Mesenchymal stem cell (in vitro differentiated cells and primary cell): ENCODE results near the gene PCMTD2.
A peak's percentile ranks its signal among the peaks of the same experiment; 100 is the strongest.

Experiments
- DNase-seq: peaks from one replicate; pipeline ENCODE4 v3.0.0-alpha.2; 2013
- H2AFZ ChIP-seq: one replicate; pipeline ENCODE4 v1.6.1; 2013; ENCODE audit warnings: low read depth, mild to moderate bottlenecking, control low read depth, inconsistent platforms, low read length, moderate library complexity
- H2AK5ac ChIP-seq: 2 replicates; pipeline ENCODE4 v1.6.1; 2013; ENCODE audit warnings: low read length, moderate library complexity, mild to moderate bottlenecking, inconsistent platforms; ENCODE audit not compliant: severe bottlenecking
- H2BK120ac ChIP-seq: one replicate; pipeline ENCODE4 v1.6.1; 2013; ENCODE audit warnings: low read depth, mild to moderate bottlenecking, inconsistent platforms, low read length, moderate library complexity
- H2BK12ac ChIP-seq, 2 experiments: one replicate each; pipeline ENCODE4 v1.6.1; 2013; ENCODE audit warnings: inconsistent platforms in 2 of 2, low read length in 2 of 2, mild to moderate bottlenecking in 2 of 2, moderate library complexity in 2 of 2, control low read depth in 1 of 2
- H2BK15ac ChIP-seq: one replicate; pipeline ENCODE4 v1.6.1; 2013; ENCODE audit warnings: mild to moderate bottlenecking, low read depth, inconsistent platforms; ENCODE audit not compliant: poor library complexity, severe bottlenecking
- H2BK5ac ChIP-seq: 2 replicates; pipeline ENCODE4 v1.6.1; 2013; ENCODE audit warnings: low read depth, mild to moderate bottlenecking, low read length, control low read depth, inconsistent platforms; ENCODE audit not compliant: poor library complexity, severe bottlenecking
- H3K14ac ChIP-seq, 2 experiments: one replicate each; pipeline ENCODE4 v1.6.1; 2013; ENCODE audit warnings: inconsistent platforms in 2 of 2, low read length in 2 of 2, control low read depth in 1 of 2, mild to moderate bottlenecking in 1 of 2, moderate library complexity in 1 of 2
- H3K18ac ChIP-seq, 2 experiments: one replicate each; pipeline ENCODE4 v1.6.1; 2013; ENCODE audit warnings: inconsistent platforms in 2 of 2, low read length in 2 of 2, control low read depth in 1 of 2, low read depth in 1 of 2, mild to moderate bottlenecking in 1 of 2
- H3K23ac ChIP-seq, 2 experiments: one replicate each; pipeline ENCODE4 v1.6.1; 2013; ENCODE audit warnings: inconsistent platforms in 2 of 2, low read length in 2 of 2, mild to moderate bottlenecking in 2 of 2, moderate library complexity in 2 of 2, control low read depth in 1 of 2
- H3K27ac ChIP-seq: 2 replicates; pipeline ENCODE4 v1.5.1; 2013; ENCODE audit warnings: mild to moderate bottlenecking, moderate library complexity, low read length, control low read depth, inconsistent platforms; ENCODE audit not compliant: poor library complexity, severe bottlenecking
- H3K27me3 ChIP-seq, 2 experiments: 2 replicates each; pipeline versions ENCODE4 v1.6.1 to v1.7.0; 2013; ENCODE audit warnings: low read length in 2 of 2, mild to moderate bottlenecking in 2 of 2, moderate library complexity in 2 of 2, control low read depth in 1 of 2, inconsistent platforms in 1 of 2; ENCODE audit not compliant: control insufficient read depth in 1 of 2, insufficient read depth in 1 of 2
- H3K36me3 ChIP-seq, 2 experiments: 2 replicates each; pipeline versions ENCODE4 v1.6.1 to v1.7.0; 2013; ENCODE audit warnings: low read length in 2 of 2, control low read depth in 1 of 2, inconsistent platforms in 1 of 2, low read depth in 1 of 2, mild to moderate bottlenecking in 1 of 2; ENCODE audit not compliant: insufficient read depth in 2 of 2, control insufficient read depth in 1 of 2
- H3K4ac ChIP-seq, 2 experiments: one replicate each; pipeline ENCODE4 v1.6.1; 2013; ENCODE audit warnings: inconsistent platforms in 2 of 2, low read length in 2 of 2, mild to moderate bottlenecking in 2 of 2, moderate library complexity in 2 of 2, control low read depth in 1 of 2, low read depth in 1 of 2
- H3K4me1 ChIP-seq: 2 replicates; pipeline ENCODE4 v1.6.1; 2013; ENCODE audit warnings: low read depth, low read length, control low read depth; ENCODE audit not compliant: control insufficient read depth, insufficient read depth
- H3K4me2 ChIP-seq: 2 replicates; pipeline ENCODE4 v1.6.1; 2013; ENCODE audit warnings: low read length, mild to moderate bottlenecking, inconsistent platforms; ENCODE audit not compliant: poor library complexity, severe bottlenecking
- H3K4me3 ChIP-seq, 2 experiments: 2 replicates each; pipeline versions ENCODE4 v1.5.1 to v1.7.0; 2013; ENCODE audit warnings: low read length in 2 of 2, mild to moderate bottlenecking in 2 of 2, control low read depth in 1 of 2, low read depth in 1 of 2; ENCODE audit not compliant: insufficient read depth in 1 of 2
- H3K79me1 ChIP-seq: replicated peaks from 2 replicates; pipeline ENCODE4 v1.6.1; 2013; ENCODE audit warnings: mild to moderate bottlenecking, control low read depth, low read length, inconsistent platforms; ENCODE audit not compliant: poor library complexity, severe bottlenecking
- H3K9ac ChIP-seq: 2 replicates; pipeline ENCODE4 v1.7.0; 2013; ENCODE audit warnings: mild to moderate bottlenecking, low read length, moderate library complexity
- H3K9me3 ChIP-seq: 2 replicates; pipeline ENCODE4 v1.7.0; 2013; ENCODE audit warnings: mild to moderate bottlenecking, low read length; ENCODE audit not compliant: control insufficient read depth
- H4K8ac ChIP-seq: one replicate; pipeline ENCODE4 v1.6.1; 2013; ENCODE audit warnings: inconsistent platforms, mild to moderate bottlenecking, low read length, moderate library complexity
- H4K91ac ChIP-seq: one replicate; pipeline ENCODE4 v1.6.1; 2013; ENCODE audit warnings: mild to moderate bottlenecking, low read length, inconsistent platforms
- WGBS: methylation state at CpG from one replicate; pipeline ENCODE4 v1.1.7; 2013; ENCODE audit warnings: mixed read lengths; 5-methylcytosine and 5-hydroxymethylcytosine counted together

The PCMTD2 gene

DNA sequence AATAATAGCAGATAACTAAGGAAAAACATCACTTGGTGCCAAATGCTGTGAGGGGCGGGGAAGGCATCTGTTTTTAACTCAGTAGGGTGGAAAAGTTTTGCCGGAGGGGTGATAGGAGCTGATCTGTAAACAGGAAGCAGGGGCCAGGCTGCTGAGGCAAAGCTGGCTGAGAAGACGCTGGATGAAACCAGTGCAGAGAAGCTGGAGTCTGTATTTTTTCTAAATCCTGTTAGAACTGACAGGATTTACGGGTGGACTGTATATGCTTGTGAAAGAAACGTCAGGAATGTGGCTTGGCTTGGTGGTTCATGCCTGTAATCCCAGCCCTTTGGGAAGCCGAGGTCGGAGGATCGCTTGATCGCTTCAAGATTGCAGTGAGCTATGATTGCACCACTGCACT is 5.6 kb downstream of the PCMTD2 start:
- 3% methylated on average over 9 of the region's 9 CpGs for WGBS
- H3K27me3 ChIP-seq: no peaks in the 10 kb centered on the region
- no peak overlapping the region for H2BK15ac ChIP-seq
- no peak overlapping the region for H2AK5ac ChIP-seq
- no peak overlapping the region for H3K4ac ChIP-seq
- no peak overlapping the region for H3K23ac ChIP-seq
- H3K27ac ChIP-seq: peak overlapping the region; percentile 38
- H3K4me3 ChIP-seq: peak overlapping the region in 1 of 2 experiments; percentile 57
- peak overlapping the region; percentile 73 for H3K9ac ChIP-seq
- H3K14ac ChIP-seq: no peak overlapping the region
- no peak overlapping the region for H3K18ac ChIP-seq
- no peak overlapping the region for H2BK12ac ChIP-seq
- H3K4me1 ChIP-seq: peaks cover 19% of the 10 kb centered on the region
- H4K8ac ChIP-seq: no peak overlapping the region
- H2AFZ ChIP-seq: no peak overlapping the region
- no peak overlapping the region for H2BK5ac ChIP-seq
- peaks cover 8 to 26% of the 10 kb centered on the region in 2 experiments for H3K36me3 ChIP-seq
- H3K4me2 ChIP-seq: peak overlapping the region; percentile 29
- peaks cover 39% of the 10 kb centered on the region for H3K79me1 ChIP-seq
- DNase-seq: peak; percentile 86
- H3K9me3 ChIP-seq: no peaks in the 10 kb centered on the region
- H4K91ac ChIP-seq: no peak overlapping the region
- no peak overlapping the region for H2BK120ac ChIP-seq

DNA sequence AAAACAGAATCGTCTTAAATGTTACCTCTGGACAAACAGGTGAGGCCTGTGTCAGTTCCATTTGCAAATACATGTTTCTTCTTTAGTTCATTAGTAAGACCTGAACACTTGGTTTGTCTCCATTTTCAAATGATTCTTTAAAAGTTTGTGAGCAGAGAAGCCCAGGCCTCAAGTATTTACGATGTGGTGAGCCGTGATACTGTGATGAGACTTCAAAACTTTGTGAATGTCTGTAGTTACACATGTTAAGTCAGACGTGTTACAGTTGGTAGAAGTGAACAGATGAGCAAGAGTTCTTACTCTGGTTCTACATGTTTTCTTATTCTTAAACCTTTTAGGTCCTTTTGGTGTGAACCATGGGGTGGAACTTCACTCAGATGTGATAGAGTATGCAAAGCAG is 8.5 kb downstream of the PCMTD2 start:
- Histone ChIP-seq H3K27ac (no peak overlapping the region), H2BK5ac (no peak overlapping the region), H4K8ac (no peak overlapping the region), H3K4me2 (no peak overlapping the region), H3K27me3 (no peaks in the 10 kb centered on the region), H3K23ac (no peak overlapping the region), H2BK15ac (no peak overlapping the region), H2BK12ac (no peak overlapping the region), H3K9me3 (no peaks in the 10 kb centered on the region), H3K4ac (no peak overlapping the region), H2AK5ac (no peak overlapping the region), H3K18ac (no peak overlapping the region), H3K4me1 (peaks cover 15% of the 10 kb centered on the region), H3K36me3 (peaks cover 11 to 46% of the 10 kb centered on the region in 2 experiments), H3K14ac (no peak overlapping the region), H3K79me1 (peaks cover 33% of the 10 kb centered on the region), H3K9ac (no peak overlapping the region), H3K4me3 (no peak overlapping the region), H2BK120ac (no peak overlapping the region), H4K91ac (no peak overlapping the region), H2AFZ (no peak overlapping the region)
- peak; percentile 10 for DNase-seq
- WGBS: 67% methylated on average over 3 of the region's 4 CpGs

DNA sequence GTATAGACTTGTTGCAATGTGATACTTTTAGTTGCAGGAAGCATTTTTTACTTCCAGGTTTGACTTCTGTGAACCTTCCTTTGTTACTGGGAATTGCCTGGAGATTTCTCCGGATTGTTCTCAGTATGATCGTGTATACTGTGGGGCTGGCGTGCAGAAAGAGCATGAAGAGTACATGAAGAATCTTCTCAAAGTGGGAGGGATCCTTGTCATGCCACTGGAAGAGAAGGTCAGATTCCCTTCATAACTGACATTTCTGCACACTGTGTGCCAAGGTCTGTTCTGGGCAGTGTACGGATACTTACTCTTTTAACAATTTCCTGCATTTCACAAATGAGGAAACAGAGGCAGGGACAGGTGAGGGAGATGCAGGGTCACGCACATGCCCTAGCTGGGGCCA is 9.7 kb downstream of the PCMTD2 start:
- Histone ChIP-seq H3K79me1 (peaks cover 38% of the 10 kb centered on the region), H3K27me3 (no peaks in the 10 kb centered on the region), H2BK120ac (no peak overlapping the region), H2AFZ (no peak overlapping the region), H3K23ac (no peak overlapping the region), H3K27ac (peak overlapping the region; percentile 21), H3K4me3 (no peak overlapping the region), H3K4me2 (no peak overlapping the region), H3K4ac (no peak overlapping the region), H3K9me3 (no peaks in the 10 kb centered on the region), H3K9ac (no peak overlapping the region), H3K4me1 (peaks cover 19% of the 10 kb centered on the region), H3K36me3 (peaks cover 19 to 45% of the 10 kb centered on the region in 2 experiments), H2AK5ac (no peak overlapping the region), H2BK5ac (no peak overlapping the region), H4K8ac (no peak overlapping the region), H3K18ac (no peak overlapping the region), H2BK15ac (no peak overlapping the region), H4K91ac (no peak overlapping the region), H2BK12ac (no peak overlapping the region), H3K14ac (no peak overlapping the region)
- WGBS: 96% methylated on average over 5 of the region's 5 CpGs
- no peak for DNase-seq

DNA sequence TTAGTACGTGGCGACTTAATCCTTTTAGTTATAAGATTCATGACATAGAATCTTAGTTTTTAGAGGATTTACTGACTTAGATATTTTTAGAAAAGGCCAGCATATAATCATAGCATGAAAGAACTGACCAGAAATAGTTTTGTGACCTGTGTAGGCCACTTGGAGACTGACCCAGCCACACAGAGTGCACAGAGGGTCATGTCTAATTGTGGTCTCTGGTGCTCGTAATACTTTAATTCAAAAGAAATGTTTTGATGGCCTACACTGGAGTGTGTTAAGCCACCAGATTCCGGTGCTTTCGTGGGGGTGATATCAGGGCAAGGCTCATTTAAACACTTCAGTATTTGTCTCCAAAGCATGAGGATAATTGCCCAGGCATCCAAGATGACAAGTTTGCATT is 11.4 kb downstream of the PCMTD2 start:
- Histone ChIP-seq H4K8ac (no peak overlapping the region), H2BK15ac (no peak overlapping the region), H2BK12ac (no peak overlapping the region), H3K4me2 (no peak overlapping the region), H3K27ac (no peak overlapping the region), H2AK5ac (no peak overlapping the region), H3K4me1 (peaks cover 12% of the 10 kb centered on the region), H3K27me3 (no peaks in the 10 kb centered on the region), H2AFZ (no peak overlapping the region), H2BK120ac (no peak overlapping the region), H2BK5ac (no peak overlapping the region), H3K18ac (no peak overlapping the region), H3K23ac (no peak overlapping the region), H3K4me3 (no peak overlapping the region), H3K9me3 (no peaks in the 10 kb centered on the region), H3K4ac (no peak overlapping the region), H4K91ac (no peak overlapping the region), H3K79me1 (peaks cover 42% of the 10 kb centered on the region), H3K9ac (no peak overlapping the region), H3K14ac (no peak overlapping the region), H3K36me3 (peaks cover 26 to 42% of the 10 kb centered on the region in 2 experiments)
- DNase-seq: no peak
- 79% methylated on average over 3 of the region's 5 CpGs for WGBS
